ENCODE measurements around the gene OR6S1.

- no peak for TF ChIP-seq CTCF (IDR thresholded peaks at IDR 0.05)
- TF ChIP-seq POLR2AphosphoS5 (IDR thresholded peaks at IDR 0.05): peak; percentile 83
- TF ChIP-seq POLR2A (IDR thresholded peaks at IDR 0.05): peak; percentile 79
Measured at GRCh38 chr14:20683891-20684661, 42.6 kb upstream of the OR6S1 start, which contains the start of gene RNASE4.
